T-helper 1 cell treated with Interleukin-12 subunit alpha and Interleukin-12 subunit beta and Interleukin-4 antibody, amounts not matched to agents 30 μg/mL and 1 μg/mL, for 36 hours (primary cell): ENCODE results near the gene ESPL1.

Source experiments
- H3K27ac Mint-ChIP-seq: one replicate; pipeline ENCODE4 v1.8.0; 2021; ENCODE audit warnings: mild to moderate bottlenecking, mixed read lengths
- H3K27me3 Mint-ChIP-seq: one replicate; pipeline ENCODE4 v1.8.0; 2021; ENCODE audit warnings: low read depth, mixed read lengths
- H3K36me3 Mint-ChIP-seq: one replicate; pipeline ENCODE4 v1.8.0; 2021; ENCODE audit warnings: low read depth, mixed read lengths
- H3K4me1 Mint-ChIP-seq: one replicate; pipeline ENCODE4 v1.8.0; 2021; ENCODE audit warnings: low read depth, mixed read lengths
- H3K4me3 Mint-ChIP-seq: one replicate; pipeline ENCODE4 v1.8.0; 2021; ENCODE audit warnings: mild to moderate bottlenecking, moderate library complexity, mixed read lengths
- H3K9me3 Mint-ChIP-seq: one replicate; pipeline ENCODE4 v1.8.0; 2021; ENCODE audit warnings: mixed read lengths

The ESPL1 gene

DNA sequence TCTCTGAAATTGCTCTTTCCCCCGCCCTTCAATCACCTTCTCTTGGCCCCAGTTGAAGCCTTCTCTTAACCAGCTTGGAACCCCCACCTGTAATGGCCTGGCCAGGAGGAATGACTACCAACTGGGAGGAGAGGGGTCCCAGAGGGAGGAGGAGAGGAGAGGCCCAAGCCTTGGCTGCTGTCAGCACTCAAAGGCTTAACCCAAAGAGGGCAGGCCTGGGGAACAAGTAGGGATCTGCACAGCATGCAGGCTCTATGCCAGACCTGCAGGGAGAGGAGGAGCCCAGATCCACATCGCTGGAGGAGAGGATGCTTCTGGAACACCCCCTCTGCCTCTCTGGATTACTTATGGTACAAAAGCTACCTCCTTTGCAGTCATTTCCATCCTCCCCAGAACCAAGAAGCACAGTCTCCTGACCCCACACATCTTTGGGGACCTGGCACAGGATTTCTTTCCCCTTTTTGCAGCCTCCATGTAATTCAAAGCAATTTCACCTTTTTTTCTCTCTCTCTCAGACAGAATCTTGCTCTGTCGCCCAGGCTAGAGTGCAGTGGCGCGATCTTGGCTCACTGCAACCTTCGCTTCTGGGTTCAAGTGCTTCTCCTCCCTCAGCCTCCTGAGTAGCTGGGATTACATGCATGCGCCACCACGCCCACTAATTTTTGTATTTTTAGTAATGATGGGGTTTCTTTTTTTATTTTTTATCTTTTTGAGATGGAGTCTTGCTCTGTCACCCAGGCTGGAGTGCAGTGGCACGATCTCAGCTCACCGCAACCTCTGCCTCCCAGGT, 42.3 kb upstream of the ESPL1 start:
- no peak overlapping the region for H3K4me3 Mint-ChIP-seq
- H3K36me3 Mint-ChIP-seq = peaks cover 14% of the 10 kb centered on the region
- peak overlapping the region; percentile 22 for H3K27ac Mint-ChIP-seq
- H3K9me3 Mint-ChIP-seq = no peaks in the 10 kb centered on the region
- peaks cover 59% of the 10 kb centered on the region for H3K4me1 Mint-ChIP-seq
- H3K27me3 Mint-ChIP-seq = no peaks in the 10 kb centered on the region

DNA sequence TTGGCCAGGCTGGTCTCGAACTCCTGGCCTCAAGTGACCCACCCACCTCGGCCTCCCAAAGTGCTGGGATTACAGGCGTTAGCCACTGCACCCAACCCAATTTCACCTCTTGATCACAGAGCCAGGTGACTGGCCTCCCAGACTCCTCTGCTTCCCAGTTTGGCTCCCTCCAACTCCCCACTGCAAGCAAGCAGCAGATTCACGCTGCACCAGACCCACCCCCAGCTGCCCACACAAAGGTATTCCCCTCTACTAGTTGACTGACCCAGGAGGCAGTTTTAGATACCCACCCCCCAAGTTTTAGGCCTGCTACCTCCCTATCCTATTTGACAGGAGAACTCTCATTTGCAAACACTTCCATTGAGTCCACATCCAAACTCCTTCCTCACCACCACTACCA, 41.3 kb upstream of the ESPL1 start:
- Mint-ChIP-seq H3K27me3 (no peaks in the 10 kb centered on the region), H3K36me3 (peaks cover 14% of the 10 kb centered on the region), H3K9me3 (no peaks in the 10 kb centered on the region), H3K4me3 (no peak overlapping the region), H3K4me1 (peaks cover 57% of the 10 kb centered on the region), H3K27ac (no peak overlapping the region)

DNA sequence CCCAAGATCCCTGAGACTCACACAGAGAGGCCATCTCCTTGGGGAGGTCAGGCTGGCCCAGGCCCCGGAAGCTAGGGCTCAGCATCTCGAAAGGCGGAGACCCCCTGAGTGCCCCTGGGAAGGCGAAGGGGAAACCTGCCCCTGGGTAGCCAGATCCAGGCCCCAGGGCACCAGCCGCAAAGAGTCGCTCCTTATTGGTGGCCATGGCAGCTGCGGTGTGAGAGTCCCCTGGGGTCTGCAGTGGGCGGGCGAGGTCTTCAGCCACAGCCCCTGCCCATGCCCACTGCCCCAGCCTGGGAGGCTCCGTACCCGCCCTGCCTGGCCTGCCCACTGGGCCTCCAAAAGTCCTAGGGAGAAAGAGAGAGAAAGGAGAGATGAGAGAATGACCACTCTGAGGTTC, 40.8 kb upstream of the ESPL1 start:
- Mint-ChIP-seq H3K4me1 (peaks cover 53% of the 10 kb centered on the region), H3K4me3 (no peak overlapping the region), H3K9me3 (no peaks in the 10 kb centered on the region), H3K36me3 (peaks cover 11% of the 10 kb centered on the region), H3K27ac (no peak overlapping the region), H3K27me3 (no peaks in the 10 kb centered on the region)

DNA sequence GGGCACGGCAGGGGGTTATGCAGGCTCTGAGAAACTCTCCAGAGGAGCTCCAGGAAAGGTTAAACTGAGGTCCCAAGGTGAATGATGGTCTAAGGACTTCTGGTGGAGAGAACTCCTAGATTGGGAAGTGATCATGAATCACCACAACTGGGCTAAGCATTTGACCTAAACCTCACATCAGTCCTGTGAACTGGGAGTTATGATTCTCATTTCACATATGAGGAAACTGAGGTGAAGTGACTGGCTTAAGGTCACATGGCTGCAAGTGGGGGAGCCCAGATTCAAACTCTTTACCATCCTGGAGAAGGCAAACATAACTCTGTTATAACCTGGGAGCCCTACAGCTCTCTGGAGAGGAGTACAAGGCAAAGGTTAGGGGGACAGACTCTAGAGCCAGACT, 40.3 kb upstream of the ESPL1 start:
- Mint-ChIP-seq H3K4me1 (peaks cover 53% of the 10 kb centered on the region), H3K4me3 (no peak overlapping the region), H3K27ac (no peak overlapping the region), H3K27me3 (no peaks in the 10 kb centered on the region), H3K36me3 (peaks cover 11% of the 10 kb centered on the region), H3K9me3 (no peaks in the 10 kb centered on the region)

DNA sequence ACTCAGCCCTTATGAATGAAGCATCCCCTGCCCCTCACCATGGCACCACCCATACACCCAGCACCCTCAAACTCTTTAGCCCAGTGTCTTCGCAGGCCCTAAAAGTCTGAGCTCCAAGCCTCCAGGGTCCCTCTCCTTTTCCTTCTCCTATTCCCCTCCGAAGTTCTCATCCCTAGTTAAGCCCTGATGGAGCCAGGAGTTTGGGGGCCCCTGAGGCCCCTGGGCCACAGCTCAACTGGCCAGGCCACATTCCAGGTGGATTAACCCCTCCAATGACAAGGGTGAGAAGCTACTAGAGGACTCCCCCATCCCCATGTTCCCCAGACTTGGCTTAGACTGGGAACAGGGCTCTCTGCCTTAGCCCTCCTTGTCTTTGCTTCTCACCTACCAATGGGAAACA, 38.6 kb upstream of the ESPL1 start:
- Mint-ChIP-seq H3K4me1 (peaks cover 51% of the 10 kb centered on the region), H3K36me3 (peaks cover 11% of the 10 kb centered on the region), H3K9me3 (no peaks in the 10 kb centered on the region), H3K4me3 (no peak overlapping the region), H3K27ac (peak overlapping the region; percentile 57), H3K27me3 (no peaks in the 10 kb centered on the region)

- no peaks in the 10 kb centered on the region for H3K9me3 Mint-ChIP-seq
- H3K27ac Mint-ChIP-seq = peak overlapping the region; percentile 27
- H3K4me3 Mint-ChIP-seq = peak overlapping the region; percentile 9
- H3K36me3 Mint-ChIP-seq = peaks cover 7% of the 10 kb centered on the region
- H3K27me3 Mint-ChIP-seq = no peaks in the 10 kb centered on the region
- peaks cover 46% of the 10 kb centered on the region for H3K4me1 Mint-ChIP-seq
Measured at GRCh38 chr12:53230108-53230845, 37.8 kb upstream of the ESPL1 start.

- Mint-ChIP-seq H3K36me3 (peaks cover 4% of the 10 kb centered on the region), H3K4me3 (peak overlapping the region; percentile 67), H3K4me1 (peaks cover 52% of the 10 kb centered on the region), H3K27me3 (no peaks in the 10 kb centered on the region), H3K9me3 (no peaks in the 10 kb centered on the region), H3K27ac (no peak overlapping the region)
Measured at GRCh38 chr12:53231671-53231920, 36.5 kb upstream of the ESPL1 start.

- Mint-ChIP-seq H3K27me3 (no peaks in the 10 kb centered on the region), H3K36me3 (peaks cover under 1% of the 10 kb centered on the region), H3K4me1 (peaks cover 53% of the 10 kb centered on the region), H3K27ac (peak within 1 kb of the TSS; percentile 80), H3K4me3 (peak within 1 kb of the TSS; percentile 89), H3K9me3 (no peaks in the 10 kb centered on the region)
Measured at GRCh38 chr12:53231921-53232645, 36.0 kb upstream of the ESPL1 start, which contains the start of gene RARG. TSS of gene RARG (minus strand) at chr12:53232209. CDS start at chr12:53227545, 4,664 bp downstream.

DNA sequence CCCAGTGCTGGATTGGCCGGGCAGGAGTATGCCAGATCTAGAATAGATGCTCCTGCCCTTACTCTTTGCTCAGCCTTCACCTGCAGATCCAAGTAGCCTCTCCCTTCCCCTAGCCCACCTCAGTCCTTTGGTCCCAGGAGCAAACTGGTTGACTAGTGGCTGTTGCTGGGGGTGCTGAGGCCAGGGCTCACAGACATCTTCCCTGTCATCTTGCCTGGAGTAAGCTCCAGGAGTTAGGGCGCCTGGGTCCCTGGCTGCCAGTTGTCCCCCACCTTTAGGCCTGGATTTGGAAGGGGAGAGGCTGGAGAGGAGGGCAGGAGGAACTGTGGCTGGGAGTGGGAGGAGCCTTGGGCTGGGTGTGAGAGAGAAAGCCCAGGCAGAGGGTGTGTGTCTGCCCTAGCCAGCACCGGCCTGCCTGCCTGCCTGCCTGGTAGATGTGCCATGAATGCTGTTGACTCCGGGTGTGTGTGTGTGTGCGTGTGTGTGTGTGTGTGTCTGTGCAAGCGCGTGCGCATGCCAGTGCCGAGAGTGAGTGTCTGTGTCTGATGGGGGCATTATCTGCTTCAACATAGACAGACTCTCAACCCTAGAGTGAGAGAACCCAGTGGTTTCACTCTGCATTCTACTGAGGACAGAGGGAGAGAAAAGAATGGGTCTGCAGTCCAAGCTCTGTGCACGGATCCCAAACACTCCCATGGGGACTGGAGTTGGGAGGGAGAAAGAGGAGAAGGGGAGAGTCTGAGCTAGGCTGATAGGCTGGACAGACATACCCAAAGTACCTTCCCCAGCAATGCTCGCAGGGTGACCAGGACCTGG, 35.2 kb upstream of the ESPL1 start:
- no peaks in the 10 kb centered on the region for H3K36me3 Mint-ChIP-seq
- no peaks in the 10 kb centered on the region for H3K27me3 Mint-ChIP-seq
- peak overlapping the region; percentile 89 for H3K4me3 Mint-ChIP-seq
- H3K4me1 Mint-ChIP-seq = peaks cover 57% of the 10 kb centered on the region
- H3K27ac Mint-ChIP-seq = peak overlapping the region; percentile 80
- no peaks in the 10 kb centered on the region for H3K9me3 Mint-ChIP-seq

DNA sequence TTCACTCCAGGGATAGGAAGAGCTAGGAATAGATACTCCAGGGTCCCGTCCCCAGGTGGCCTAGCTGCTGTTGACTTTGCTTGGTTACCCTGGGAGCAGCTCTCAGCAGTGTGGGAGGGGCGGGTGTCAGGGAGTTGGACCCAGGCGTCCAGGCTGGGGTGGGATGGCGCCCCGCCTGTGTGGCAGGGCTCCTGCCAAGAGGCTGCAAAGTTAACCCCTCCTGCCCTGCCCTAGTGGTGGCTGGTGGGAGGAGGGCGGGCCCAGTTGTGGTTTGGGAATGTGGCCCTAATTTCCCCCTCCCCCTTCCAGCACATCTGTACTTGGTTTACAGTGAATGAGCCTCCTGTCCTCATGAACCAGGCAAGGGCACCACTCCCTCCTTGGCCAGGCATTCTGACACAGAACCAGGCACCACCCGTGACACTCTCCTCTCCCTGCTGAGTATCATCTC, 34.4 kb upstream of the ESPL1 start:
- H3K9me3 Mint-ChIP-seq = no peaks in the 10 kb centered on the region
- peak overlapping the region; percentile 74 for H3K27ac Mint-ChIP-seq
- H3K4me3 Mint-ChIP-seq = peak overlapping the region; percentile 89
- no peaks in the 10 kb centered on the region for H3K27me3 Mint-ChIP-seq
- no peaks in the 10 kb centered on the region for H3K36me3 Mint-ChIP-seq
- peaks cover 54% of the 10 kb centered on the region for H3K4me1 Mint-ChIP-seq

GRCh38 chr12:53234271-53234914, 33.7 kb upstream of the ESPL1 start:
- Mint-ChIP-seq H3K9me3 (no peaks in the 10 kb centered on the region), H3K27ac (peak overlapping the region; percentile 36), H3K4me1 (peaks cover 51% of the 10 kb centered on the region), H3K36me3 (no peaks in the 10 kb centered on the region), H3K4me3 (no peak overlapping the region), H3K27me3 (no peaks in the 10 kb centered on the region)

- peaks cover 4% of the 10 kb centered on the region for H3K27me3 Mint-ChIP-seq
- peaks cover 45% of the 10 kb centered on the region for H3K4me1 Mint-ChIP-seq
- no peaks in the 10 kb centered on the region for H3K36me3 Mint-ChIP-seq
- H3K9me3 Mint-ChIP-seq = no peaks in the 10 kb centered on the region
- peak overlapping the region; percentile 68 for H3K27ac Mint-ChIP-seq
- H3K4me3 Mint-ChIP-seq = no peak overlapping the region
Measured at GRCh38 chr12:53235164-53235563, 32.9 kb upstream of the ESPL1 start.

GRCh38 chr12:53235742-53236442, 32.2 kb upstream of the ESPL1 start:
- Mint-ChIP-seq H3K4me3 (no peak overlapping the region), H3K9me3 (no peaks in the 10 kb centered on the region), H3K4me1 (peaks cover 44% of the 10 kb centered on the region), H3K27me3 (peaks cover 5% of the 10 kb centered on the region), H3K36me3 (no peaks in the 10 kb centered on the region), H3K27ac (peak overlapping the region; percentile 72)
